B cell (primary cell): ENCODE data around the gene SNX24. TPM values are rescaled to one million over a fixed set of nuclear protein-coding genes. Genes with fewer than 3 reads are reported as not detected.

Source experiments
- ATAC-seq: fragments of 200-7000 bp; cut with Tn5 transposase; one replicate; pipeline ENCODE4 v1.10.0; 2021; ENCODE audit warnings: low read depth, mild to moderate bottlenecking, moderate number of reproducible peaks, moderate library complexity
- CTCF ChIA-PET: fragments of 350-600 bp; sonication (Branson Sonifier 250); formaldehyde crosslinking; loops from one replicate; lab custom pipeline; 2021; ENCODE audit warnings: antibody characterized with exemption, inconsistent platforms; lab: Charles Lee
- POLR2A ChIA-PET: fragments of 350-600 bp; sonication (Branson Sonifier 250); formaldehyde crosslinking; loops from one replicate; lab custom pipeline; 2021; ENCODE audit warnings: antibody characterized with exemption; lab: Charles Lee
- DNase-seq: peaks from one replicate; pipeline ENCODE4 v3.0.0; 2013
- H2AFZ ChIP-seq: 2 replicates; pipeline ENCODE4 v1.6.1; 2012; ENCODE audit warnings: mild to moderate bottlenecking, low read depth, low read length; ENCODE audit not compliant: insufficient read depth, poor library complexity, severe bottlenecking
- H3K27ac ChIP-seq, 2 donors: 1 replicate in 1 of 2; 2 replicates in 1 of 2; pipeline ENCODE4 v1.5.1; 2012 to 2013; ENCODE audit warnings: low read length in 2 of 2, mild to moderate bottlenecking in 2 of 2, moderate library complexity in 1 of 2
- H3K27me3 ChIP-seq, 4 experiments: fragments of 200-600 bp in 1 of 4; sonication (generic) in 1 of 4; replicated peaks in 1 of 4; 1 replicate in 2 of 4; 2 replicates in 2 of 4; pipeline versions ENCODE4 v1.6.1 to v1.7.0; 2013 to 2016; ENCODE audit warnings: low read length in 3 of 4, mild to moderate bottlenecking in 2 of 4, mixed read lengths in 1 of 4, moderate library complexity in 1 of 4; ENCODE audit not compliant: insufficient read depth in 4 of 4, control insufficient read depth in 3 of 4; ENCODE audit errors: control extremely low read depth in 1 of 4
- H3K36me3 ChIP-seq, 2 experiments: replicated peaks in 1 of 2; 1 replicate in 1 of 2; 2 replicates in 1 of 2; pipeline versions ENCODE4 v1.6.1 to v1.7.1; 2013; ENCODE audit warnings: low read length in 1 of 2; ENCODE audit not compliant: insufficient read depth in 2 of 2, control insufficient read depth in 1 of 2; ENCODE audit errors: control extremely low read depth in 1 of 2, extremely low read depth in 1 of 2
- H3K4me1 ChIP-seq, 2 donors: fragments of 200-600 bp in 1 of 2; sonication (generic) in 1 of 2; 1 replicate in 1 of 2; 2 replicates in 1 of 2; pipeline versions ENCODE4 v1.5.1 to v1.6.1; 2013 to 2017; ENCODE audit warnings: low read length in 2 of 2; ENCODE audit not compliant: control insufficient read depth in 2 of 2, insufficient read depth in 2 of 2
- H3K4me2 ChIP-seq: replicated peaks from 2 replicates; pipeline ENCODE3; 2012; ENCODE audit warnings: mild to moderate bottlenecking, low read depth, low read length; ENCODE audit not compliant: poor library complexity, severe bottlenecking
- H3K4me3 ChIP-seq, 5 experiments: fragments of 200-600 bp in 1 of 5; sonication (generic) in 1 of 5; 1 replicate in 3 of 5; 2 replicates in 2 of 5; pipeline versions ENCODE4 v1.5.1 to v1.7.0; 2011 to 2016; ENCODE audit warnings: low read length in 4 of 5, mild to moderate bottlenecking in 4 of 5, low read depth in 2 of 5, control low read depth in 1 of 5, moderate library complexity in 1 of 5; ENCODE audit not compliant: insufficient read depth in 1 of 5; ENCODE audit errors: control extremely low read depth in 1 of 5, extremely low read depth in 1 of 5
- H3K79me2 ChIP-seq: fragments of 200-600 bp; sonication (generic); one replicate; pipeline ENCODE4 v1.6.0; 2016; ENCODE audit warnings: low read length; ENCODE audit not compliant: control insufficient read depth, insufficient read depth
- H3K9ac ChIP-seq: fragments of 200-600 bp; sonication (generic); 2 replicates; pipeline ENCODE4 v1.6.1; 2017; ENCODE audit warnings: mild to moderate bottlenecking, low read length, moderate library complexity
- H3K9me3 ChIP-seq, 3 donors: one replicate each; pipeline versions ENCODE4 v1.6.1 to v1.7.1; 2013; ENCODE audit warnings: low read length in 2 of 3; ENCODE audit not compliant: control insufficient read depth in 2 of 3, insufficient read depth in 1 of 3; ENCODE audit errors: control extremely low read depth in 1 of 3
- H4K20me1 ChIP-seq: 2 replicates; pipeline ENCODE4 v1.6.0; 2012; ENCODE audit warnings: mild to moderate bottlenecking, low read length; ENCODE audit not compliant: insufficient read depth, control insufficient read depth, poor library complexity, severe bottlenecking
- H3K27ac Mint-ChIP-seq: one replicate; pipeline ENCODE4 v1.8.0; 2021; ENCODE audit warnings: mixed read lengths
- H3K27me3 Mint-ChIP-seq: one replicate; pipeline ENCODE4 v1.8.0; 2021; ENCODE audit warnings: mixed read lengths
- H3K4me1 Mint-ChIP-seq: one replicate; pipeline ENCODE4 v1.8.0; 2021; ENCODE audit warnings: mixed read lengths
- H3K4me3 Mint-ChIP-seq: one replicate; pipeline ENCODE4 v1.8.0; 2021; ENCODE audit warnings: mixed read lengths
- H3K9me3 Mint-ChIP-seq: one replicate; pipeline ENCODE4 v1.8.0; 2022; ENCODE audit warnings: mixed read lengths; ENCODE audit not compliant: insufficient read depth
- CTCF ChIP-seq: fragments of 200-600 bp; IDR thresholded peaks from one replicate; pipeline ENCODE4 v1.8.0; 2022; ENCODE audit warnings: antibody characterized with exemption, mild to moderate bottlenecking
- EZH2 ChIP-seq: IDR thresholded peaks from 2 replicates; pipeline ENCODE4 v1.6.1; 2012; ENCODE audit warnings: borderline replicate concordance, low read depth, mild to moderate bottlenecking, moderate library complexity, low read length; ENCODE audit not compliant: insufficient read depth, poor library complexity, severe bottlenecking
- WGBS: methylation state at CpG from one replicate; pipeline ENCODE4 v1.1.5; 2013; ENCODE audit warnings: missing lambda C conversion rate; ENCODE audit not compliant: insufficient coverage; 5-methylcytosine and 5-hydroxymethylcytosine counted together
- intact Hi-C: fragments of 100-400 bp; cut with micrococcal nuclease; formaldehyde crosslinking; loops from one replicate; pipeline ENCODE4 v1.10.0; 2022
- polyA plus RNA-seq: library from polyadenylated mRNA; depleted of rRNA; stranded (reverse); fragments of >200 nt; gene quantifications from 2 replicates; pipeline ENCODE4 v1.2.3, GENCODE V29; 2012
- total RNA-seq, 2 donors: library from RNA; stranded (reverse); fragments of 120-200 nt in 1 of 2; gene quantifications; 1 replicate in 1 of 2; 2 replicates in 1 of 2; pipeline versions ENCODE4 v1.2.3 to v1.2.4, GENCODE V29; 2013 to 2022

Gene SNX24
- total and polyA plus RNA-seq, 2 donors (not counting 1 experiment from before 2014, with no cell fraction given), result 1.1 to 9.3 TPM

GRCh38 chr5:122997294-122997693 lies 151.9 kb downstream of the SNX24 start:
- Histone ChIP-seq H3K9ac (no peak overlapping the region), H3K27me3 (no peaks in the 10 kb centered on the region), H3K27ac (no peak overlapping the region), H3K4me1 (no peaks in the 10 kb centered on the region), H3K4me2 (no peak overlapping the region), H3K9me3 (no peaks in the 10 kb centered on the region), H3K4me3 (no peak overlapping the region), H2AFZ (no peak overlapping the region), H3K36me3 (no peaks in the 10 kb centered on the region), H3K79me2 (no peaks in the 10 kb centered on the region), H4K20me1 (no peaks in the 10 kb centered on the region)
- CTCF ChIA-PET, result interaction anchor here (1.5 kb wide), 1 partner anchor 481 kb away, joined by 8 read pairs; no protein-coding TSS in a partner anchor
- H3K4me3 Mint-ChIP-seq, result no peak overlapping the region
- H3K27ac Mint-ChIP-seq, result no peak overlapping the region
- ATAC-seq, result no peak
- H3K27me3 Mint-ChIP-seq, result no peaks in the 10 kb centered on the region
- intact Hi-C loops, result no loop called here
- no peak for DNase-seq
- H3K4me1 Mint-ChIP-seq, result no peaks in the 10 kb centered on the region
- TF ChIP-seq EZH2 (no peak), CTCF (no peak)
- 88% methylated on average over 4 of the region's 7 CpGs for WGBS
- POLR2A ChIA-PET, result no interaction called here
- H3K9me3 Mint-ChIP-seq, result no peaks in the 10 kb centered on the region

DNA sequence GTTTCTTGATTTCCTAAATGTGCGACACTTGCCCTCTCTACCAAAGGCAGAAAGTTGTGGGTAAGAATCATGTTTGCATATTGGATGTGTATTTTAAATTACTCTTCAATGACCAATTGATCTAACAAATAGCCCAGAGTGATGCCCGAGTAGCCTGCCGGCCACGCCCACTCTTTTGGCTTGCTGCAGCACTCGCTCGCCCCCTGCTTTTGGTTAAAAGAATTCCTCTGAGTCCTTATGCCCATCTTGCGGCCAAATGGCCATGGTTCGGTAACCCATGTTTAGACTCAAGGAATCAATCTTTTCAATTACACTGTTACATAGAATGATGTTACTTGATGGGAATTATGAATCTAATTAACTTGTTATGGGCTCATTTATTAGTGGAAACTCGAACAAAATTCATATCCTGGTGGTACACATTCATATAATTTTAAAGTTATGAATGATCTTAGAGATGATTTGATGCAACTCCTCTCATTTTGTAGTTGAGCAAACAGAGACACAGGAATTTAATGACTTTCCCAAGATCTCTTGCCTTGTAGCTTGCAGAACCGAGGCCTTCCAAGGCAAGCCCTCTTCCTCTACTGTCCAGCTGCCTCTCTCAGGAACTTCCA lies 154.6 kb downstream of the SNX24 start:
- Histone ChIP-seq H3K79me2 (no peaks in the 10 kb centered on the region), H4K20me1 (no peaks in the 10 kb centered on the region), H3K36me3 (no peaks in the 10 kb centered on the region), H3K27me3 (no peaks in the 10 kb centered on the region), H3K27ac (no peak overlapping the region), H2AFZ (no peak overlapping the region), H3K4me1 (no peaks in the 10 kb centered on the region), H3K4me3 (no peak overlapping the region), H3K9ac (no peak overlapping the region), H3K9me3 (no peaks in the 10 kb centered on the region), H3K4me2 (no peak overlapping the region)
- Mint-ChIP-seq H3K27ac (no peak overlapping the region), H3K4me1 (no peaks in the 10 kb centered on the region), H3K27me3 (no peaks in the 10 kb centered on the region), H3K4me3 (no peak overlapping the region), H3K9me3 (no peaks in the 10 kb centered on the region)
- DNase-seq (peak; percentile 64), ATAC-seq (peak; percentile 73)
- 30% methylated on average over 6 of the region's 10 CpGs for WGBS
- intact Hi-C loops, result loop anchor here (1.0 to 5.0 kb wide), 3 partner anchors 103 to 500 kb away; no protein-coding TSS in a partner anchor
- ChIA-PET CTCF (interaction anchor here (1.1 to 1.4 kb wide), 2 partner anchors 481 to 483 kb away, joined by 4 to 13 read pairs; no protein-coding TSS in a partner anchor), POLR2A (no interaction called here)
- TF ChIP-seq CTCF (peak; percentile 72), EZH2 (no peak)
